ENCODE measurements around the gene WDPCP. TPM values are rescaled to one million over a fixed set of nuclear protein-coding genes. Genes with fewer than 3 reads are reported as not detected.

WDPCP gene
- total RNA-seq, 2 donors from 2014 or later, result 11.8 to 25.1 TPM

GRCh38 chr2:63555299-63555698 is 33.0 kb downstream of the WDPCP start:
- no peak overlapping the region for H3K9ac ChIP-seq (ENCODE audit: extremely low read depth, low read length, poor library complexity, severe bottlenecking)
- H3K4me1 ChIP-seq (ENCODE audit: control insufficient read depth, insufficient read depth, low read length), result no peaks in the 10 kb centered on the region
- Mint-ChIP-seq H3K27ac (no peak overlapping the region), H3K27me3 (ENCODE audit: insufficient read depth) (no peaks in the 10 kb centered on the region), H3K36me3 (ENCODE audit: low read depth) (peaks cover 23% of the 10 kb centered on the region), H3K4me3 (no peak overlapping the region), H3K4me1 (peaks cover 3% of the 10 kb centered on the region), H3K9me3 (peaks cover 39% of the 10 kb centered on the region)
- no peak for TF ChIP-seq CTCF (conservative IDR thresholded peaks at IDR 0.05)
- no peak for DNase-seq
- WGBS, 2 experiments (ENCODE audit: insufficient coverage in 1 of 2, insufficient read length in 1 of 2), result 90 to 100% methylated on average over 5 to 7 of the region's 7 CpGs
- no peaks in the 10 kb centered on the region for H3K36me3 ChIP-seq (ENCODE audit: control insufficient read depth, insufficient read depth, low read length)
- peaks cover 38% of the 10 kb centered on the region for H3K9me3 ChIP-seq (ENCODE audit: control insufficient read depth, low read length)
- H3K27ac ChIP-seq (ENCODE audit: low read depth, low read length), result no peak overlapping the region
- H3K4me3 ChIP-seq (ENCODE audit: low read length), result no peak overlapping the region
- H3K27me3 ChIP-seq (ENCODE audit: control insufficient read depth, insufficient read depth, low read length, poor library complexity, severe bottlenecking), result no peaks in the 10 kb centered on the region

DNA sequence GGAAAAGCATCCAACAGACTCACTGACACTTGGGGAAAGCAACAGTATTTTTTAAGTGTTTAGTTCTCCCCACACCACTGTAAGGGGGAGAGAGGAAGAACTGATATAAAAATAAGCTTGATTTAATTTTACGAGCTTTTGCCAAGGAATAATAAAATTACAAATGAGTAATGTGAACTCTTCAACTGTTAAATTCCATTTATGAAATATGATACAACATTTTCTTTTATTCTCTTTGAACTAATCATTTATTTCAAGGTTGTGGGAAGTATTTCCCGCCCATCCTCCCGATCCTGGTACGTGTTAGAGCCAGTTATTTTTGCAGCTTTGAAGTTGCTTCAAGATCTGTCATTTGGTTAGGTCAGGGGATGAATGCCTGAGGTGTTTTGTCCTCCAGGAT is 35.2 kb downstream of the WDPCP start:
- H3K9me3 ChIP-seq (ENCODE audit: control insufficient read depth, low read length), result peaks cover 26% of the 10 kb centered on the region
- Mint-ChIP-seq H3K27me3 (ENCODE audit: insufficient read depth) (no peaks in the 10 kb centered on the region), H3K9me3 (peaks cover 20% of the 10 kb centered on the region), H3K27ac (no peak overlapping the region), H3K36me3 (ENCODE audit: low read depth) (peaks cover 12% of the 10 kb centered on the region), H3K4me1 (peaks cover 3% of the 10 kb centered on the region), H3K4me3 (no peak overlapping the region)
- no peaks in the 10 kb centered on the region for H3K27me3 ChIP-seq (ENCODE audit: control insufficient read depth, insufficient read depth, low read length, poor library complexity, severe bottlenecking)
- WGBS, 2 experiments (ENCODE audit: insufficient coverage in 1 of 2, insufficient read length in 1 of 2), result 86% methylated on average over 4 of the region's 4 CpGs; no CpG with 5 or more reads in 1 of the 2 experiments
- no peak overlapping the region for H3K9ac ChIP-seq (ENCODE audit: extremely low read depth, low read length, poor library complexity, severe bottlenecking)
- no peaks in the 10 kb centered on the region for H3K4me1 ChIP-seq (ENCODE audit: control insufficient read depth, insufficient read depth, low read length)
- no peak overlapping the region for H3K4me3 ChIP-seq (ENCODE audit: low read length)
- no peaks in the 10 kb centered on the region for H3K36me3 ChIP-seq (ENCODE audit: control insufficient read depth, insufficient read depth, low read length)
- TF ChIP-seq CTCF (conservative IDR thresholded peaks at IDR 0.05), result no peak
- DNase-seq, result no peak
- H3K27ac ChIP-seq (ENCODE audit: low read depth, low read length), result no peak overlapping the region

GRCh38 chr2:63545023-63545422 is 43.3 kb downstream of the WDPCP start:
- no peaks in the 10 kb centered on the region for H3K9me3 ChIP-seq (ENCODE audit: control insufficient read depth, low read length)
- H3K9me3 Mint-ChIP-seq, result no peaks in the 10 kb centered on the region
- no peaks in the 10 kb centered on the region for H3K27me3 Mint-ChIP-seq (ENCODE audit: insufficient read depth)
- no peak overlapping the region for H3K4me3 Mint-ChIP-seq
- no peaks in the 10 kb centered on the region for H3K36me3 Mint-ChIP-seq (ENCODE audit: low read depth)
- no peak for TF ChIP-seq CTCF (conservative IDR thresholded peaks at IDR 0.05)
- no peaks in the 10 kb centered on the region for H3K36me3 ChIP-seq (ENCODE audit: control insufficient read depth, insufficient read depth, low read length)
- H3K4me1 ChIP-seq (ENCODE audit: control insufficient read depth, insufficient read depth, low read length), result no peaks in the 10 kb centered on the region
- DNase-seq, result no peak
- H3K4me3 ChIP-seq (ENCODE audit: low read length), result no peak overlapping the region
- no peak overlapping the region for H3K9ac ChIP-seq (ENCODE audit: extremely low read depth, low read length, poor library complexity, severe bottlenecking)
- H3K27ac Mint-ChIP-seq, result no peak overlapping the region
- H3K4me1 Mint-ChIP-seq, result no peaks in the 10 kb centered on the region
- no peak overlapping the region for H3K27ac ChIP-seq (ENCODE audit: low read depth, low read length)
- H3K27me3 ChIP-seq (ENCODE audit: control insufficient read depth, insufficient read depth, low read length, poor library complexity, severe bottlenecking), result no peaks in the 10 kb centered on the region
- 85% methylated on average over 2 of the region's 2 CpGs for WGBS, 2 experiments (ENCODE audit: insufficient coverage in 1 of 2, insufficient read length in 1 of 2)

Data from endodermal cell (in vitro differentiated cells).